Endodermal cell (in vitro differentiated cells): ENCODE measurements around the gene ZDHHC14. TPM values are rescaled to one million over a fixed set of nuclear protein-coding genes. Genes with fewer than 3 reads are reported as not detected.

Experiments
- DNase-seq: peaks from one replicate; pipeline ENCODE4 v3.0.0-alpha.2; 2017
- H3K27ac ChIP-seq: 2 replicates; pipeline ENCODE4 v1.5.1; 2013; ENCODE audit warnings: mild to moderate bottlenecking, low read depth, low read length, moderate library complexity
- H3K27me3 ChIP-seq: 2 replicates; pipeline ENCODE4 v1.6.1; 2013; ENCODE audit warnings: mild to moderate bottlenecking, low read length, moderate library complexity; ENCODE audit not compliant: insufficient read depth, control insufficient read depth, poor library complexity, severe bottlenecking
- H3K36me3 ChIP-seq: 2 replicates; pipeline ENCODE4 v1.7.0; 2013; ENCODE audit warnings: mild to moderate bottlenecking, low read length, moderate library complexity; ENCODE audit not compliant: control insufficient read depth, insufficient read depth
- H3K4me1 ChIP-seq: one replicate; pipeline ENCODE4 v1.7.0; 2013; ENCODE audit warnings: low read length; ENCODE audit not compliant: control insufficient read depth, insufficient read depth
- H3K4me3 ChIP-seq: 2 replicates; pipeline ENCODE4 v1.5.1; 2013; ENCODE audit warnings: mild to moderate bottlenecking, low read length, moderate library complexity
- H3K9ac ChIP-seq: 2 replicates; pipeline ENCODE4 v1.6.1; 2013; ENCODE audit warnings: mild to moderate bottlenecking, low read length, moderate library complexity; ENCODE audit not compliant: poor library complexity, severe bottlenecking; ENCODE audit errors: extremely low read depth
- H3K9me3 ChIP-seq: 2 replicates; pipeline ENCODE4 v1.6.1; 2013; ENCODE audit warnings: mild to moderate bottlenecking, low read length, moderate library complexity; ENCODE audit not compliant: control insufficient read depth
- H3K27ac Mint-ChIP-seq: 2 replicates; pipeline ENCODE4 v1.8.0; 2020; ENCODE audit warnings: mixed read lengths
- H3K27me3 Mint-ChIP-seq: 2 replicates; pipeline ENCODE4 v1.8.0; 2021; ENCODE audit warnings: mild to moderate bottlenecking, mixed read lengths; ENCODE audit not compliant: insufficient read depth
- H3K36me3 Mint-ChIP-seq: 2 replicates; pipeline ENCODE4 v1.8.0; 2020; ENCODE audit warnings: low read depth, mixed read lengths
- H3K4me1 Mint-ChIP-seq: 2 replicates; pipeline ENCODE4 v1.8.0; 2020; ENCODE audit warnings: mixed read lengths
- H3K4me3 Mint-ChIP-seq: 2 replicates; pipeline ENCODE4 v1.8.0; 2020; ENCODE audit warnings: mild to moderate bottlenecking, moderate library complexity, mixed read lengths
- H3K9me3 Mint-ChIP-seq: 2 replicates; pipeline ENCODE4 v1.8.0; 2020; ENCODE audit warnings: mild to moderate bottlenecking, mixed read lengths
- CTCF ChIP-seq: fragments of 200-600 bp; sonication (generic); conservative IDR thresholded peaks from 2 replicates; pipeline ENCODE4 v1.5.0; 2021; ENCODE audit warnings: antibody characterized with exemption, mild to moderate bottlenecking
- WGBS, 2 experiments: methylation state at CpG; one replicate each; pipeline versions ENCODE4 v1.1.5 to v1.1.7; 2013; ENCODE audit warnings: missing lambda C conversion rate in 2 of 2, mixed read lengths in 1 of 2; ENCODE audit not compliant: insufficient coverage in 1 of 2, insufficient read length in 1 of 2; 5-methylcytosine and 5-hydroxymethylcytosine counted together
- total RNA-seq, 2 donors: library from RNA; stranded (reverse); fragmentation: NEBNext Ultra II Directional in 1 of 2; extraction: Animal tissue kit (Norgen Biotek cat#: 25700) in 1 of 2; gene quantifications; 2 replicates in 1 of 2; 3 replicates in 1 of 2; pipeline ENCODE4 v1.2.1, GENCODE V29; 2021

Gene ZDHHC14
- total RNA-seq, 2 donors from 2014 or later: 2.3 to 4.5 TPM

GRCh38 chr6:157609117-157609516, 228.1 kb downstream of the ZDHHC14 start:
- H3K9me3 Mint-ChIP-seq: no peaks in the 10 kb centered on the region
- no peak overlapping the region for H3K27ac Mint-ChIP-seq
- Histone ChIP-seq H3K4me1 (peaks cover 6% of the 10 kb centered on the region), H3K4me3 (no peak overlapping the region), H3K36me3 (no peaks in the 10 kb centered on the region), H3K27ac (no peak overlapping the region), H3K9me3 (no peaks in the 10 kb centered on the region), H3K27me3 (no peaks in the 10 kb centered on the region), H3K9ac (no peak overlapping the region)
- H3K4me1 Mint-ChIP-seq: peaks cover 23% of the 10 kb centered on the region
- no peaks in the 10 kb centered on the region for H3K27me3 Mint-ChIP-seq
- 92 to 98% methylated on average over 5 to 6 of the region's 6 CpGs for WGBS, 2 experiments
- TF ChIP-seq CTCF: no peak
- H3K4me3 Mint-ChIP-seq: no peak overlapping the region
- no peak for DNase-seq
- no peaks in the 10 kb centered on the region for H3K36me3 Mint-ChIP-seq

- no peak overlapping the region for H3K9ac ChIP-seq
- Mint-ChIP-seq H3K36me3 (no peaks in the 10 kb centered on the region), H3K27me3 (no peaks in the 10 kb centered on the region), H3K4me3 (no peak overlapping the region), H3K27ac (no peak overlapping the region), H3K9me3 (no peaks in the 10 kb centered on the region), H3K4me1 (peaks cover 23% of the 10 kb centered on the region)
- H3K27ac ChIP-seq: no peak overlapping the region
- DNase-seq: no peak
- TF ChIP-seq CTCF: no peak
- H3K9me3 ChIP-seq: no peaks in the 10 kb centered on the region
- H3K4me1 ChIP-seq: peaks cover 6% of the 10 kb centered on the region
- 87 to 100% methylated on average over 1 to 3 of the region's 3 CpGs for WGBS, 2 experiments
- H3K27me3 ChIP-seq: no peaks in the 10 kb centered on the region
- no peak overlapping the region for H3K4me3 ChIP-seq
- no peaks in the 10 kb centered on the region for H3K36me3 ChIP-seq
These were observed 228.6 kb downstream of the ZDHHC14 start for GRCh38 chr6:157609556-157609955.

- DNase-seq: no peak
- no peak overlapping the region for H3K27ac ChIP-seq
- no peaks in the 10 kb centered on the region for H3K9me3 ChIP-seq
- no peak overlapping the region for H3K9ac ChIP-seq
- H3K27me3 Mint-ChIP-seq: no peaks in the 10 kb centered on the region
- H3K4me1 Mint-ChIP-seq: peaks cover 23% of the 10 kb centered on the region
- H3K4me3 ChIP-seq: no peak overlapping the region
- H3K4me3 Mint-ChIP-seq: no peak overlapping the region
- H3K4me1 ChIP-seq: peaks cover 6% of the 10 kb centered on the region
- H3K27me3 ChIP-seq: no peaks in the 10 kb centered on the region
- H3K36me3 Mint-ChIP-seq: no peaks in the 10 kb centered on the region
- H3K9me3 Mint-ChIP-seq: no peaks in the 10 kb centered on the region
- H3K36me3 ChIP-seq: no peaks in the 10 kb centered on the region
- 90 to 93% methylated on average over 8 to 9 of the region's 9 CpGs for WGBS, 2 experiments
- no peak overlapping the region for H3K27ac Mint-ChIP-seq
- TF ChIP-seq CTCF: no peak
These were observed 229.5 kb downstream of the ZDHHC14 start for GRCh38 chr6:157610451-157610999.
